Measurements from ENCODE around the gene MBTPS1. TPM values are rescaled to one million over a fixed set of nuclear protein-coding genes. Genes with fewer than 3 reads are reported as not detected.

Gene MBTPS1
- total and polyA plus RNA-seq, 2 experiments from 2014 or later = 18.1 to 49.3 TPM

DNA sequence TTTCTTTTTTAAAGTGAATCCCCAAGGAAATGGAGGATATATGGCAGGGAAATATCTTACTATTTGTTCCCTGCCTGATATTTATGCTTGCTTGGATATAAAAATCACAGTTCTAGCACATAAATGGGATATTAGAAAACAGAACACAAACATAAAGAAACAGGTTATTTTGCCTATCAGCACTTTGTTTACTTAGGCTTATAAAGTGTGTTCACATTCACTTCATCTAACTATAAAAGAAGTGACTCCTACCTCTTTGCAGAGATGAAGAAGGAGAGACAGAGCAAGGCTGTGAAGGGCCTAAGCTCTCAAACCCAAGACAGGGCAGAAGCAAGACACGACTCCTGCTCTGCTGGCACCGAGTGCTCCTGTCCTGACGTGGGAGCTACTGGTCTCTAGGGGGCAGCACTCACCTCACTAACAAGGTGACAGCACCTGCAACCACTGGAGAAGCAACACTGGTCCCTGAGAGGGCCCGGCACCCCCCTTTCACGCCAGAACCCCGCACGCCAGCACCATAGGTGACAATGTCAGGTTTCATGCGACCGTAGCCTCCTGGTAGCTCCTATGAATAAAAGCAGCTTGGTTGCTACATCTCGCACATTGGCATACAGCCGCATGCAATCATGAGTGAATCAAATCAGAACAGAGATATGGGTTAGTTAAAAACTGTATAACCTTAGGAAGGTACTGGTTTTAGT lies 32.0 kb downstream of the MBTPS1 start:
- no peak overlapping the region for H2AFZ ChIP-seq
- no peak overlapping the region for H3K27ac ChIP-seq (ENCODE audit: low read depth)
- ATAC-seq (peak; percentile 99), DNase-seq (ENCODE audit: low spot score) (peak; percentile 95)
- no peaks in the 10 kb centered on the region for H3F3A ChIP-seq (replicated peaks; ENCODE audit: low read depth)
- peaks cover 25% of the 10 kb centered on the region for H3K36me3 ChIP-seq (ENCODE audit: insufficient read depth)
- no peak overlapping the region for H3K4me3 Mint-ChIP-seq
- H3K4me3 ChIP-seq = no peak overlapping the region
- TF ChIP-seq, protein P1, sequence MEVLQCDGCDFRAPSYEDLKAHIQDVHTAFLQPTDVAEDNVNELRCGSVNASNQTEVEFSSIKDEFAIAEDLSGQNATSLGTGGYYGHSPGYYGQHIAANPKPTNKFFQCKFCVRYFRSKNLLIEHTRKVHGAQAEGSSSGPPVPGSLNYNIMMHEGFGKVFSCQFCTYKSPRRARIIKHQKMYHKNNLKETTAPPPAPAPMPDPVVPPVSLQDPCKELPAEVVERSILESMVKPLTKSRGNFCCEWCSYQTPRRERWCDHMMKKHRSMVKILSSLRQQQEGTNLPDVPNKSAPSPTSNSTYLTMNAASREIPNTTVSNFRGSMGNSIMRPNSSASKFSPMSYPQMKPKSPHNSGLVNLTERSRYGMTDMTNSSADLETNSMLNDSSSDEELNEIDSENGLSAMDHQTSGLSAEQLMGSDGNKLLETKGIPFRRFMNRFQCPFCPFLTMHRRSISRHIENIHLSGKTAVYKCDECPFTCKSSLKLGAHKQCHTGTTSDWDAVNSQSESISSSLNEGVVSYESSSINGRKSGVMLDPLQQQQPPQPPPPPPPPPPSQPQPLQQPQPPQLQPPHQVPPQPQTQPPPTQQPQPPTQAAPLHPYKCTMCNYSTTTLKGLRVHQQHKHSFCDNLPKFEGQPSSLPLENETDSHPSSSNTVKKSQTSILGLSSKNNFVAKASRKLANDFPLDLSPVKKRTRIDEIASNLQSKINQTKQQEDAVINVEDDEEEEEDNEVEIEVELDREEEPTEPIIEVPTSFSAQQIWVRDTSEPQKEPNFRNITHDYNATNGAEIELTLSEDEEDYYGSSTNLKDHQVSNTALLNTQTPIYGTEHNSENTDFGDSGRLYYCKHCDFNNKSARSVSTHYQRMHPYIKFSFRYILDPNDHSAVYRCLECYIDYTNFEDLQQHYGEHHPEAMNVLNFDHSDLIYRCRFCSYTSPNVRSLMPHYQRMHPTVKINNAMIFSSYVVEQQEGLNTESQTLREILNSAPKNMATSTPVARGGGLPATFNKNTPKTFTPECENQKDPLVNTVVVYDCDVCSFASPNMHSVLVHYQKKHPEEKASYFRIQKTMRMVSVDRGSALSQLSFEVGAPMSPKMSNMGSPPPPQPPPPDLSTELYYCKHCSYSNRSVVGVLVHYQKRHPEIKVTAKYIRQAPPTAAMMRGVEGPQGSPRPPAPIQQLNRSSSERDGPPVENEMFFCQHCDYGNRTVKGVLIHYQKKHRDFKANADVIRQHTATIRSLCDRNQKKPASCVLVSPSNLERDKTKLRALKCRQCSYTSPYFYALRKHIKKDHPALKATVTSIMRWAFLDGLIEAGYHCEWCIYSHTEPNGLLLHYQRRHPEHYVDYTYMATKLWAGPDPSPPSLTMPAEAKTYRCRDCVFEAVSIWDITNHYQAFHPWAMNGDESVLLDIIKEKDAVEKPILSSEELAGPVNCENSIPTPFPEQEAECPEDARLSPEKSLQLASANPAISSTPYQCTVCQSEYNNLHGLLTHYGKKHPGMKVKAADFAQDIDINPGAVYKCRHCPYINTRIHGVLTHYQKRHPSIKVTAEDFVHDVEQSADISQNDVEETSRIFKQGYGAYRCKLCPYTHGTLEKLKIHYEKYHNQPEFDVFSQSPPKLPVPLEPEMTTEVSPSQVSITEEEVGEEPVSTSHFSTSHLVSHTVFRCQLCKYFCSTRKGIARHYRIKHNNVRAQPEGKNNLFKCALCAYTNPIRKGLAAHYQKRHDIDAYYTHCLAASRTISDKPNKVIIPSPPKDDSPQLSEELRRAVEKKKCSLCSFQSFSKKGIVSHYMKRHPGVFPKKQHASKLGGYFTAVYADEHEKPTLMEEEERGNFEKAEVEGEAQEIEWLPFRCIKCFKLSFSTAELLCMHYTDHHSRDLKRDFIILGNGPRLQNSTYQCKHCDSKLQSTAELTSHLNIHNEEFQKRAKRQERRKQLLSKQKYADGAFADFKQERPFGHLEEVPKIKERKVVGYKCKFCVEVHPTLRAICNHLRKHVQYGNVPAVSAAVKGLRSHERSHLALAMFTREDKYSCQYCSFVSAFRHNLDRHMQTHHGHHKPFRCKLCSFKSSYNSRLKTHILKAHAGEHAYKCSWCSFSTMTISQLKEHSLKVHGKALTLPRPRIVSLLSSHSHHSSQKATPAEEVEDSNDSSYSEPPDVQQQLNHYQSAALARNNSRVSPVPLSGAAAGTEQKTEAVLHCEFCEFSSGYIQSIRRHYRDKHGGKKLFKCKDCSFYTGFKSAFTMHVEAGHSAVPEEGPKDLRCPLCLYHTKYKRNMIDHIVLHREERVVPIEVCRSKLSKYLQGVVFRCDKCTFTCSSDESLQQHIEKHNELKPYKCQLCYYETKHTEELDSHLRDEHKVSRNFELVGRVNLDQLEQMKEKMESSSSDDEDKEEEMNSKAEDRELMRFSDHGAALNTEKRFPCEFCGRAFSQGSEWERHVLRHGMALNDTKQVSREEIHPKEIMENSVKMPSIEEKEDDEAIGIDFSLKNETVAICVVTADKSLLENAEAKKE (CRISPR knock-in tag; IDR thresholded peaks at IDR 0.05) = no peak
- TF ChIP-seq, protein P2, sequence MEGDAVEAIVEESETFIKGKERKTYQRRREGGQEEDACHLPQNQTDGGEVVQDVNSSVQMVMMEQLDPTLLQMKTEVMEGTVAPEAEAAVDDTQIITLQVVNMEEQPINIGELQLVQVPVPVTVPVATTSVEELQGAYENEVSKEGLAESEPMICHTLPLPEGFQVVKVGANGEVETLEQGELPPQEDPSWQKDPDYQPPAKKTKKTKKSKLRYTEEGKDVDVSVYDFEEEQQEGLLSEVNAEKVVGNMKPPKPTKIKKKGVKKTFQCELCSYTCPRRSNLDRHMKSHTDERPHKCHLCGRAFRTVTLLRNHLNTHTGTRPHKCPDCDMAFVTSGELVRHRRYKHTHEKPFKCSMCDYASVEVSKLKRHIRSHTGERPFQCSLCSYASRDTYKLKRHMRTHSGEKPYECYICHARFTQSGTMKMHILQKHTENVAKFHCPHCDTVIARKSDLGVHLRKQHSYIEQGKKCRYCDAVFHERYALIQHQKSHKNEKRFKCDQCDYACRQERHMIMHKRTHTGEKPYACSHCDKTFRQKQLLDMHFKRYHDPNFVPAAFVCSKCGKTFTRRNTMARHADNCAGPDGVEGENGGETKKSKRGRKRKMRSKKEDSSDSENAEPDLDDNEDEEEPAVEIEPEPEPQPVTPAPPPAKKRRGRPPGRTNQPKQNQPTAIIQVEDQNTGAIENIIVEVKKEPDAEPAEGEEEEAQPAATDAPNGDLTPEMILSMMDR (conservative IDR thresholded peaks at IDR 0.05; ENCODE audit: low read depth in 2 of 2) = peak; percentile 82 to 93
- no peak overlapping the region for H3K27ac Mint-ChIP-seq
- H3K4me2 ChIP-seq = no peak overlapping the region
- peaks cover 55% of the 10 kb centered on the region for H3K36me3 Mint-ChIP-seq (ENCODE audit: low read depth)
- H3K4me1 ChIP-seq (ENCODE audit: insufficient read depth) = no peaks in the 10 kb centered on the region
- H3K9me3 Mint-ChIP-seq = no peaks in the 10 kb centered on the region
- peaks cover 9% of the 10 kb centered on the region for H4K20me1 ChIP-seq (replicated peaks; ENCODE audit: insufficient read depth)
- H3K79me2 ChIP-seq (replicated peaks; ENCODE audit: insufficient read depth) = no peaks in the 10 kb centered on the region
- H3K4me1 Mint-ChIP-seq = no peaks in the 10 kb centered on the region
- no peaks in the 10 kb centered on the region for H3K27me3 ChIP-seq (ENCODE audit: insufficient read depth)
- H3K27me3 Mint-ChIP-seq (ENCODE audit: insufficient read depth, low read depth, poor library complexity) = peaks cover 1% of the 10 kb centered on the region
- H3K9me2 ChIP-seq (ENCODE audit: insufficient read depth) = no peaks in the 10 kb centered on the region

Data from GM23338 (cell line).